Measurements from ENCODE around the gene CORIN.

DNA sequence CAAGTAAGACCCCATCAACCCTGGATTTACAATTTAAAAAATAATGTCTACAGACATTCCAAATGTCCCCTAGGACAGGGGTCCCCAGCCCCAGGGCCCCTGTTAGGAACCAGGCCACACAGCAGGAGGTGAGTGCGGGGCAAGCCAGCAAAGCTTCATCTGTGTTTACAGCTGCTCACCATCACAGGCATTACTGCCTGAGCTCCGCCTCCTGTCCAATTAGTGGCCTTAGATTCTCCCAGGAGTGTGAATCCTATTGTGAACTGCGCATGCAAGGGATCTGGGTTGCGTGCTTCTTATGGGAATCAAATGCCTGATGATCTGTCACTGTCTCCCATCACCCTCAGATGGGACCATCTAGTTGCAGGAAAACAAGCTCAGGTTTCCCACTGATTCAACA lies 206.7 kb downstream of the CORIN start:
- TF ChIP-seq, protein P1, sequence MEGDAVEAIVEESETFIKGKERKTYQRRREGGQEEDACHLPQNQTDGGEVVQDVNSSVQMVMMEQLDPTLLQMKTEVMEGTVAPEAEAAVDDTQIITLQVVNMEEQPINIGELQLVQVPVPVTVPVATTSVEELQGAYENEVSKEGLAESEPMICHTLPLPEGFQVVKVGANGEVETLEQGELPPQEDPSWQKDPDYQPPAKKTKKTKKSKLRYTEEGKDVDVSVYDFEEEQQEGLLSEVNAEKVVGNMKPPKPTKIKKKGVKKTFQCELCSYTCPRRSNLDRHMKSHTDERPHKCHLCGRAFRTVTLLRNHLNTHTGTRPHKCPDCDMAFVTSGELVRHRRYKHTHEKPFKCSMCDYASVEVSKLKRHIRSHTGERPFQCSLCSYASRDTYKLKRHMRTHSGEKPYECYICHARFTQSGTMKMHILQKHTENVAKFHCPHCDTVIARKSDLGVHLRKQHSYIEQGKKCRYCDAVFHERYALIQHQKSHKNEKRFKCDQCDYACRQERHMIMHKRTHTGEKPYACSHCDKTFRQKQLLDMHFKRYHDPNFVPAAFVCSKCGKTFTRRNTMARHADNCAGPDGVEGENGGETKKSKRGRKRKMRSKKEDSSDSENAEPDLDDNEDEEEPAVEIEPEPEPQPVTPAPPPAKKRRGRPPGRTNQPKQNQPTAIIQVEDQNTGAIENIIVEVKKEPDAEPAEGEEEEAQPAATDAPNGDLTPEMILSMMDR (conservative IDR thresholded peaks at IDR 0.05; ENCODE audit: low read depth, low read length) = no peak
- TF ChIP-seq RAD21 (IDR thresholded peaks at IDR 0.05; ENCODE audit: low read length) = no peak
- TF ChIP-seq CEBPB (IDR thresholded peaks at IDR 0.05; ENCODE audit: low read depth, low read length) = no peak
- no peak for TF ChIP-seq POLR2A (IDR thresholded peaks at IDR 0.05; ENCODE audit: low read depth, low read length)
- no peak for TF ChIP-seq MAZ (IDR thresholded peaks at IDR 0.05; ENCODE audit: borderline replicate concordance, low read depth, low read length)
- TF ChIP-seq, protein P2, sequence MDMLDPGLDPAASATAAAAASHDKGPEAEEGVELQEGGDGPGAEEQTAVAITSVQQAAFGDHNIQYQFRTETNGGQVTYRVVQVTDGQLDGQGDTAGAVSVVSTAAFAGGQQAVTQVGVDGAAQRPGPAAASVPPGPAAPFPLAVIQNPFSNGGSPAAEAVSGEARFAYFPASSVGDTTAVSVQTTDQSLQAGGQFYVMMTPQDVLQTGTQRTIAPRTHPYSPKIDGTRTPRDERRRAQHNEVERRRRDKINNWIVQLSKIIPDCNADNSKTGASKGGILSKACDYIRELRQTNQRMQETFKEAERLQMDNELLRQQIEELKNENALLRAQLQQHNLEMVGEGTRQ (IDR thresholded peaks at IDR 0.05; ENCODE audit: low read depth, low read length) = no peak
- TF ChIP-seq CHD1 (IDR thresholded peaks at IDR 0.05; ENCODE audit: low read depth, low read length) = no peak
- no peak for TF ChIP-seq FOS (IDR thresholded peaks at IDR 0.05; ENCODE audit: low read depth, low read length)
- no peak for TF ChIP-seq MXI1 (IDR thresholded peaks at IDR 0.05; ENCODE audit: borderline replicate concordance, low read depth, low read length)
- no peak for TF ChIP-seq RCOR1 (IDR thresholded peaks at IDR 0.05; ENCODE audit: insufficient replicate concordance, low read length)
- no peak for TF ChIP-seq SMC3 (IDR thresholded peaks at IDR 0.05; ENCODE audit: low read depth, low read length)
- TF ChIP-seq MAFK (IDR thresholded peaks at IDR 0.05; ENCODE audit: low read depth, low read length) = no peak
- TF ChIP-seq, protein P3, sequence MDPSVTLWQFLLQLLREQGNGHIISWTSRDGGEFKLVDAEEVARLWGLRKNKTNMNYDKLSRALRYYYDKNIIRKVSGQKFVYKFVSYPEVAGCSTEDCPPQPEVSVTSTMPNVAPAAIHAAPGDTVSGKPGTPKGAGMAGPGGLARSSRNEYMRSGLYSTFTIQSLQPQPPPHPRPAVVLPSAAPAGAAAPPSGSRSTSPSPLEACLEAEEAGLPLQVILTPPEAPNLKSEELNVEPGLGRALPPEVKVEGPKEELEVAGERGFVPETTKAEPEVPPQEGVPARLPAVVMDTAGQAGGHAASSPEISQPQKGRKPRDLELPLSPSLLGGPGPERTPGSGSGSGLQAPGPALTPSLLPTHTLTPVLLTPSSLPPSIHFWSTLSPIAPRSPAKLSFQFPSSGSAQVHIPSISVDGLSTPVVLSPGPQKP (IDR thresholded peaks at IDR 0.05; ENCODE audit: borderline replicate concordance, low read depth, low read length) = no peak
